Fibroblast of the aortic adventitia (primary cell): Measurements from ENCODE around the gene PTCD3. TPM values are rescaled to one million over a fixed set of nuclear protein-coding genes. Genes with fewer than 3 reads are reported as not detected.

ENCODE experiments used
- DNase-seq: peaks from one replicate; pipeline ENCODE4 v3.0.0-alpha.2; 2010; ENCODE audit warnings: low read depth
- H3K4me3 ChIP-seq: 2 replicates; pipeline ENCODE4 v1.5.1; 2011; ENCODE audit warnings: low read depth, mild to moderate bottlenecking, control low read depth, low read length, moderate library complexity
- small RNA-seq: library from RNA; depleted of rRNA; stranded (forward); fragments of <200 nt; gene quantifications from one replicate; pipeline ENCODE3, GENCODE V24; 2012
- total RNA-seq: library from RNA; depleted of rRNA; stranded (reverse); fragments of >200 nt; gene quantifications from 2 replicates; pipeline ENCODE4 v1.2.3, GENCODE V29; 2012; ENCODE audit warnings: low replicate concordance
- TF ChIP-seq, protein P1 (sequence below): IDR thresholded peaks from 2 replicates; pipeline ENCODE4 v1.5.1; 2011; ENCODE audit warnings: mild to moderate bottlenecking, low read length, control low read depth, inconsistent platforms; ENCODE audit not compliant: insufficient read depth

Gene PTCD3
- total RNA-seq, 1 donor: 71.9 TPM

DNA sequence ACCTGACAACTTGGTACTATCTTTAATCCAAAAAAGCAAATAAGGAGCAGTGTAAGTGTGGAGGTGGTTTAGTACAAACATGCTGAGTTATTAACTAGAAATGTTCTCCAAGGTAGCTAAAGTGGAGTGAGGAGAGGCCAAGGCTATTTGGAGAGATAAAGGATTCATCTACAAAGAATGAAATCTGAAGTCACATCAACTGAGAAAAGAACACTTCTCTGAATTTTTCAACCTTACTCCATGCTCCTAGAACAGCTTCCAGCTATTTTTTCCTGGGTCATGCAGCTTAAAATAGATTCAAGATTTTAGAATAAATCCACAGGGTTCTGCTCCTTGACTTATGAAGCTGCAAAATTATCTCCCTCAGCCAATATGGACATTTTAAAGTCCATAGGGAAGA lies 70.6 kb downstream of the PTCD3 start:
- no peak overlapping the region for H3K4me3 ChIP-seq
- DNase-seq: no peak
- TF ChIP-seq, protein P1, sequence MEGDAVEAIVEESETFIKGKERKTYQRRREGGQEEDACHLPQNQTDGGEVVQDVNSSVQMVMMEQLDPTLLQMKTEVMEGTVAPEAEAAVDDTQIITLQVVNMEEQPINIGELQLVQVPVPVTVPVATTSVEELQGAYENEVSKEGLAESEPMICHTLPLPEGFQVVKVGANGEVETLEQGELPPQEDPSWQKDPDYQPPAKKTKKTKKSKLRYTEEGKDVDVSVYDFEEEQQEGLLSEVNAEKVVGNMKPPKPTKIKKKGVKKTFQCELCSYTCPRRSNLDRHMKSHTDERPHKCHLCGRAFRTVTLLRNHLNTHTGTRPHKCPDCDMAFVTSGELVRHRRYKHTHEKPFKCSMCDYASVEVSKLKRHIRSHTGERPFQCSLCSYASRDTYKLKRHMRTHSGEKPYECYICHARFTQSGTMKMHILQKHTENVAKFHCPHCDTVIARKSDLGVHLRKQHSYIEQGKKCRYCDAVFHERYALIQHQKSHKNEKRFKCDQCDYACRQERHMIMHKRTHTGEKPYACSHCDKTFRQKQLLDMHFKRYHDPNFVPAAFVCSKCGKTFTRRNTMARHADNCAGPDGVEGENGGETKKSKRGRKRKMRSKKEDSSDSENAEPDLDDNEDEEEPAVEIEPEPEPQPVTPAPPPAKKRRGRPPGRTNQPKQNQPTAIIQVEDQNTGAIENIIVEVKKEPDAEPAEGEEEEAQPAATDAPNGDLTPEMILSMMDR: no peak

DNA sequence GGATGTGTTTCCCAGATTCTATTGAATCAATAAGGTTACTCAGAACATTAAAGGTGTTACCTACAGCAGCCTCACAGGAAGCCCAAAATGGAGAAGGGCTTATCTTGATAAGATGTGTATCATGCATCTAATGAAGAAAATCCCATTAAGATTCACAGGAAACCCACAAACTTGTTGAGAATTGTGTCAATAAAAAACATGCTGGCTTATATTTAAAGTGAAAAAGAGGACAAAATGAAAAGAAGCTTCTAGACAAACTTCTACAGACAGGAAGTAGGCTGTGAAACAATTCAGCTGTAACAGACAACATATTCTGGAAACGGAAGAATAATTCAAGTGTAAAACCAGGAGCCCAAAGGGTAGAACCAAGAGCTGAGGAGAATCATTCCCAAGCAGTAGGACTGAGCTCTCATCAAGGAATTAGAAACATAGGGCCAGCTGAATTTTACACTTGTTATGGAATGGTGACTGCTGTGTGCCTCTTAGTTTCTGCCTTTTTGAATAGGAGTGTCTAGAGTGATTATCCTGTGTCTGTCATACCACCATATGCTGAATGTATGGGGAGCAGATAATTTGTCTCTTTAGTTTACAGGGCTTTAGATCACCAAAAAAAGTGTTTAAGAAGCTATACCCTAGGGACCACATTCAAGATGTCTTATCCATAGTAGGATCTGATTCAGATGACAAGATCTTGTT lies 79.6 kb downstream of the PTCD3 start:
- no peak for DNase-seq
- H3K4me3 ChIP-seq: no peak overlapping the region
- TF ChIP-seq, protein P1: no peak

DNA sequence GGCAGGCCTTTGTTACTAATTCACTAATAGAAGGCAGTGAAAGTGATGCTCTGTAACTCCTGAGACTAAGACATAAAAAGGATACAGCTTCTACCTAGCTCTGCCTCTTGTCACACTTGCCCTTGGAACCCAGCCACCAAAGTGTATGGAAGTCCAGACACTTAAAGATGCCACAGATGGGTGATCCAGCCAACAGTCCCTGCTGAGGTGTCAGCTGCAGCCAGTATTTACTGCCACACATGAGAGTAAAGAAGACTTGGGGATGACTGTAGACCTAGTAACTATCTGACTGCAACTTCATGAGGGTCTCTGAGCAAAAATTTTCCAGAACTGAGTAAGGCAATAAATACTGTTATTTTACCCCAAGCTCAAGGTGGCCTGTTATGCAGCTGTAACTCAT lies 80.4 kb downstream of the PTCD3 start:
- no peak overlapping the region for H3K4me3 ChIP-seq
- no peak for DNase-seq
- TF ChIP-seq, protein P1: no peak

DNA sequence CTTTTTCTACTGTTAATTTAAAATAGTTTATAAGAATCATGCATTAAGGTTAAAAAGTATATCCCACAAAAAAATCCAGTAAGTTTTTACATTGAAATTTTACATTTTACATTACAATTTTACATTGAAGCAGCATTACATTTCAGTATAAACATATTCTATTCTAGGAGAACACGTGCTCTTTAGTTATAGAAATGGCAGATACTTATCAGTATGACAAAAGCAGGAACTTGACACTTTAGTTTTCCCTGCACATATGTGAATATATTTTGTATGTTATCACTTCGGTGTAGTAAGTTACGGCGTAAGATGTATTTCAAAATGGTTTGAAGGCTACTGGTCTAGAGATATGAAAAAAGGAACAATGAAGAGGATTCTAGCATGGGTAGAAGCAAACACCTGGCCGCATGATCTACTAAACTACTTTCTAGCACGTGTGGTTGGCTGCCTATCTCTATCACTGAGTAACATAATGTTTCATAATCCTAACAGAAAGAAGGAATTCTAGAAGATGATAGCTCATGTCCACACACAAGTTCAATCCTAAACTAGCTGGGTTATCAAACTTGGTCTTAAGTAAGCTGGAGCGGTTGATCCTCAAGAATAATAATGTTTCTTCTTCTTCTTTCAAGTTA lies 83.9 kb downstream of the PTCD3 start:
- TF ChIP-seq, protein P1: no peak
- no peak overlapping the region for H3K4me3 ChIP-seq
- no peak for DNase-seq

Small RNA genes lying within 50 kb of the gene (small RNA-seq; reads per million reads assigned to genes)
- gene RF00019 (not detected), gene SNORD94 (70.2 reads per million, percentile 97 among the genes with 10 or more reads in this experiment)

Other genes starting within 250 kb of the PTCD3 start
- 19.4 and 87.6 TPM in 2 replicates for gene ST3GAL5, start 217.2 kb upstream of the PTCD3 start, total RNA-seq
- gene POLR1A, start 349 bp upstream of the PTCD3 start, total RNA-seq: 29.4 and 43.1 TPM in 2 replicates
- gene IMMT, start 89.2 kb downstream of the PTCD3 start, total RNA-seq: 47.8 and 76.6 TPM in 2 replicates
- 24.5 and 35.8 TPM in 2 replicates for gene MRPL35, start 93.2 kb downstream of the PTCD3 start, total RNA-seq
- 0.27 TPM in 1 of 2 replicates, not detected in the other for gene REEP1, start 231.4 kb downstream of the PTCD3 start, total RNA-seq